IMR-90 (cell line): ENCODE measurements around the gene CNBD2. TPM values are rescaled to one million over a fixed set of nuclear protein-coding genes. Genes with fewer than 3 reads are reported as not detected.
"Not testable (repeated sequence)": the region's sequence is repeated elsewhere in the genome, so short reads cannot be mapped to it uniquely, and the experiment has no call there.

Source experiments
- ATAC-seq: fragments of 200-7000 bp; cut with Tn5 transposase; 2 replicates; pipeline ENCODE4 v1.9.1; 2020; ENCODE audit warnings: low read depth, mild to moderate bottlenecking, moderate library complexity
- BruUV-seq: library from RNA; stranded (reverse); fragments of 400-500 nt; replicated peaks from 2 replicates; lab custom pipeline; 2021; lab: Mats Ljungman, UMichigan
- CTCF ChIA-PET: fragments of 300-600 bp; formaldehyde crosslinking; extraction: SDS; loops from one replicate; lab custom pipeline; 2021; ENCODE audit warnings: antibody characterized with exemption; lab: Yijun Ruan, JAX
- POLR2A ChIA-PET: fragments of 300-600 bp; sonication (Branson Sonifier 250); formaldehyde crosslinking; loops from one replicate; lab custom pipeline; 2022; ENCODE audit warnings: antibody characterized with exemption; ENCODE audit not compliant: unreplicated experiment; lab: Charles Lee
- DNase-seq: peaks from one replicate; pipeline ENCODE4 v3.0.0; 2013
- H2AFZ ChIP-seq: replicated peaks from 2 replicates; pipeline ENCODE3; 2013; ENCODE audit warnings: low read length, mild to moderate bottlenecking; ENCODE audit not compliant: poor library complexity
- H2AK5ac ChIP-seq: 2 replicates; pipeline ENCODE4 v1.6.1; 2013; ENCODE audit warnings: low read depth, low read length, inconsistent platforms
- H2AK9ac ChIP-seq: replicated peaks from 2 replicates; pipeline ENCODE3; 2013; ENCODE audit warnings: mild to moderate bottlenecking, low read depth, low read length, moderate library complexity; ENCODE audit not compliant: poor library complexity
- H2BK120ac ChIP-seq: 2 replicates; pipeline ENCODE4 v1.6.1; 2013; ENCODE audit warnings: low read depth, low read length, inconsistent platforms
- H2BK15ac ChIP-seq: 3 replicates; pipeline ENCODE4 v1.6.1; 2013; ENCODE audit warnings: low read depth, low read length, inconsistent platforms
- H2BK20ac ChIP-seq: 2 replicates; pipeline ENCODE4 v1.6.1; 2013; ENCODE audit warnings: low read depth, mild to moderate bottlenecking, inconsistent platforms, low read length, moderate library complexity
- H2BK5ac ChIP-seq: 2 replicates; pipeline ENCODE4 v1.6.1; 2013; ENCODE audit warnings: mild to moderate bottlenecking, low read depth, low read length, inconsistent platforms; ENCODE audit not compliant: poor library complexity, severe bottlenecking
- H3K14ac ChIP-seq: replicated peaks from 2 replicates; pipeline ENCODE4 v1.6.1; 2013; ENCODE audit warnings: low read depth, low read length, inconsistent platforms
- H3K18ac ChIP-seq: 2 replicates; pipeline ENCODE4 v1.6.1; 2013; ENCODE audit warnings: low read depth, low read length, control low read depth
- H3K23ac ChIP-seq: 2 replicates; pipeline ENCODE4 v1.6.1; 2013; ENCODE audit warnings: low read depth, low read length, inconsistent platforms
- H3K27ac ChIP-seq: 2 replicates; pipeline ENCODE4 v1.5.1; 2013; ENCODE audit warnings: mild to moderate bottlenecking, control low read depth, low read length; ENCODE audit not compliant: insufficient read depth
- H3K27me3 ChIP-seq: 2 replicates; pipeline ENCODE4 v1.6.1; 2013; ENCODE audit warnings: low read length; ENCODE audit not compliant: control insufficient read depth, insufficient read depth
- H3K36me3 ChIP-seq: 2 replicates; pipeline ENCODE4 v1.6.1; 2013; ENCODE audit warnings: low read length, mixed read lengths; ENCODE audit not compliant: control insufficient read depth, insufficient read depth
- H3K4ac ChIP-seq: 2 replicates; pipeline ENCODE4 v1.6.1; 2013; ENCODE audit warnings: low read depth, low read length, inconsistent platforms
- H3K4me1 ChIP-seq: 2 replicates; pipeline ENCODE4 v1.6.1; 2013; ENCODE audit warnings: low read length, mixed read lengths; ENCODE audit not compliant: control insufficient read depth, insufficient read depth
- H3K4me2 ChIP-seq: 2 replicates; pipeline ENCODE4 v1.6.1; 2013; ENCODE audit warnings: low read depth, mild to moderate bottlenecking, control low read depth, low read length, moderate library complexity
- H3K4me3 ChIP-seq: 2 replicates; pipeline ENCODE4 v1.5.1; 2013; ENCODE audit warnings: low read depth, mild to moderate bottlenecking, control low read depth, low read length, moderate library complexity; ENCODE audit not compliant: insufficient read depth
- H3K56ac ChIP-seq: 2 replicates; pipeline ENCODE4 v1.6.1; 2013; ENCODE audit warnings: low read length, inconsistent platforms; ENCODE audit not compliant: insufficient read depth; ENCODE audit errors: extremely low read depth
- H3K79me1 ChIP-seq, 2 experiments: 2 replicates each; pipeline ENCODE4 v1.6.1; 2013; ENCODE audit warnings: low read length in 2 of 2, inconsistent platforms in 1 of 2, low read depth in 1 of 2
- H3K9ac ChIP-seq: 2 replicates; pipeline ENCODE4 v1.6.1; 2013; ENCODE audit warnings: low read depth, low read length, control low read depth
- H3K9me1 ChIP-seq: 2 replicates; pipeline ENCODE4 v1.6.1; 2013; ENCODE audit warnings: low read length, inconsistent platforms; ENCODE audit not compliant: insufficient read depth
- H3K9me3 ChIP-seq: 2 replicates; pipeline ENCODE4 v1.6.1; 2013; ENCODE audit warnings: low read length; ENCODE audit not compliant: control insufficient read depth, insufficient read depth
- H4K20me1 ChIP-seq: 2 replicates; pipeline ENCODE4 v1.6.1; 2013; ENCODE audit warnings: low read length, inconsistent platforms; ENCODE audit not compliant: insufficient read depth
- H4K5ac ChIP-seq: 2 replicates; pipeline ENCODE4 v1.6.1; 2013; ENCODE audit warnings: mild to moderate bottlenecking, low read depth, low read length, control low read depth
- H4K8ac ChIP-seq, 2 experiments: 2 replicates each; pipeline ENCODE4 v1.6.1; 2013; ENCODE audit warnings: low read depth in 2 of 2, low read length in 2 of 2, control low read depth in 1 of 2, inconsistent platforms in 1 of 2
- H4K91ac ChIP-seq: 2 replicates; pipeline ENCODE4 v1.6.1; 2013; ENCODE audit warnings: low read depth, low read length, inconsistent platforms; ENCODE audit not compliant: insufficient read depth
- NFE2L2 ChIP-seq: fragments of 150-350 bp; IDR thresholded peaks from 2 replicates; pipeline ENCODE4 v1.6.1; 2016; ENCODE audit warnings: low read depth, mild to moderate bottlenecking, low read length
- WGBS, 2 experiments: methylation state at CpG; one replicate each; pipeline versions ENCODE4 v1.1.5 to v1.1.7; 2013; ENCODE audit warnings: missing lambda C conversion rate in 2 of 2; ENCODE audit not compliant: insufficient read length in 1 of 2; ENCODE audit errors: extremely low coverage in 2 of 2; 5-methylcytosine and 5-hydroxymethylcytosine counted together
- dilution Hi-C: fragments of 300-500 bp; cut with HindIII; formaldehyde crosslinking; loops from one replicate; pipeline ENCODE4 v1.14.3; 2018; ENCODE audit warnings: low sequenced_read_pairs; ENCODE audit not compliant: unreplicated experiment
- in situ Hi-C: fragments of 300-500 bp; cut with MboI; formaldehyde crosslinking; loops from 3 replicates; pipeline ENCODE4 v1.14.3; 2019; ENCODE audit warnings: low sequenced_read_pairs, inconsistent platforms, mixed read lengths
- intact Hi-C: fragments of 100-400 bp; cut with micrococcal nuclease; formaldehyde crosslinking; loops from 2 replicates; pipeline ENCODE4 v1.10.0; 2022
- polyA plus RNA-seq, 3 experiments: library from polyadenylated mRNA; depleted of rRNA; stranded (reverse); fragments of >200 nt; gene quantifications; 2 replicates each; pipeline ENCODE4 v1.2.3, GENCODE V29; 2012; ENCODE audit warnings: low replicate concordance in 1 of 3
- total RNA-seq: library from RNA; depleted of rRNA; stranded (reverse); fragments of >200 nt; gene quantifications from 2 replicates; pipeline ENCODE4 v1.2.3, GENCODE V29; 2012

CNBD2 gene
- total and polyA plus RNA-seq, 2 of the 4 experiments (the other 2 are of a cell fraction), result 0.90 to 1.7 TPM

- no peak overlapping the region for H3K4me3 ChIP-seq
- no peaks in the 10 kb centered on the region for H3K9me3 ChIP-seq
- H3K4me1 ChIP-seq, result peaks cover 11% of the 10 kb centered on the region
- peak overlapping the region; percentile 85 for H2AK5ac ChIP-seq
- DNase-seq (no peak), ATAC-seq (no peak)
- peaks cover 15% of the 10 kb centered on the region for H3K9me1 ChIP-seq
- no peaks in the 10 kb centered on the region for H4K20me1 ChIP-seq
- 0 out of 2 replicates have a peak overlapping the region, but pooled peaks have one; percentile 6 for H3K27ac ChIP-seq
- peak overlapping the region; percentile 65; the same call in 1 of the 2 replicates for H4K5ac ChIP-seq
- intact Hi-C loops (no loop called here), dilution Hi-C loops (no loop called here), in situ Hi-C loops (no loop called here)
- H3K18ac ChIP-seq, result peak overlapping the region; percentile 30; the same call in 1 of the 2 replicates
- H3K36me3 ChIP-seq, result no peaks in the 10 kb centered on the region
- H2BK120ac ChIP-seq, result peak overlapping the region; percentile 87
- 100% methylated on average over 1 of the region's 7 CpGs; no CpG with 5 or more reads in 1 of the 2 experiments for WGBS, 2 experiments
- H3K4ac ChIP-seq, result peak overlapping the region; percentile 91
- peak overlapping the region; percentile 6 to 60; a peak in 1 of 4 replicates for H4K8ac ChIP-seq
- peak overlapping the region; percentile 77 for H4K91ac ChIP-seq
- peak overlapping the region; percentile 79 for H3K14ac ChIP-seq
- peak overlapping the region; percentile 34 for H2AK9ac ChIP-seq
- 0 out of 2 replicates have a peak overlapping the region, but pooled peaks have one; percentile 23 for H3K23ac ChIP-seq
- no peak overlapping the region for H3K9ac ChIP-seq
- H3K4me2 ChIP-seq, result no peak overlapping the region
- H3K27me3 ChIP-seq, result peaks cover 6% of the 10 kb centered on the region; the same call in 1 of the 2 replicates
- no peaks in the 10 kb centered on the region; a peak in 1 of 4 replicates for H3K79me1 ChIP-seq
- TF ChIP-seq NFE2L2, result no peak
- ChIA-PET POLR2A (no interaction called here), CTCF (interaction anchor here (1.3 kb wide), 1 partner anchor 120 kb away, joined by 5 read pairs; no protein-coding TSS in a partner anchor)
- peak overlapping the region; percentile 77 for H2AFZ ChIP-seq
- no peak overlapping the region for H3K56ac ChIP-seq
- peak overlapping the region; percentile 76; the same call in 2 of the 3 replicates for H2BK15ac ChIP-seq
- H2BK20ac ChIP-seq, result peak overlapping the region; percentile 84
- BruUV-seq, result no TSS peak
- no peak overlapping the region for H2BK5ac ChIP-seq
Observed at GRCh38 chr20:36018208-36018988, 50.0 kb downstream of the CNBD2 start.

- DNase-seq, H2AFZ ChIP-seq, H3K4me1 ChIP-seq, H3K18ac ChIP-seq, H3K4me2 ChIP-seq, H2BK20ac ChIP-seq, H3K14ac ChIP-seq, H4K5ac ChIP-seq, H3K4me3 ChIP-seq, in situ Hi-C loops, CTCF ChIA-PET, H3K9me1 ChIP-seq, H3K36me3 ChIP-seq, dilution Hi-C loops, H4K91ac ChIP-seq, H4K8ac ChIP-seq, H2BK15ac ChIP-seq, H2BK120ac ChIP-seq, H3K56ac ChIP-seq, POLR2A ChIA-PET, H3K23ac ChIP-seq, H2BK5ac ChIP-seq, ATAC-seq, BruUV-seq, H3K27ac ChIP-seq, intact Hi-C loops, H2AK5ac ChIP-seq, H3K9ac ChIP-seq, H3K79me1 ChIP-seq, H3K9me3 ChIP-seq, H3K4ac ChIP-seq, H2AK9ac ChIP-seq, H4K20me1 ChIP-seq: not testable (repeated sequence)
- H3K27me3 ChIP-seq, result peaks cover 46% of the 10 kb centered on the region
- WGBS, 2 experiments, result 73% methylated on average over 2 of the region's 7 CpGs; no CpG with 5 or more reads in 1 of the 2 experiments
Observed at GRCh38 chr20:36026131-36026530, 57.7 kb downstream of the CNBD2 start.
